ENCODE data around the gene ADGRG6. TPM values are rescaled to one million over a fixed set of nuclear protein-coding genes. Genes with fewer than 3 reads are reported as not detected.

ADGRG6 gene
- polyA plus RNA-seq, 1 donor from 2014 or later, result not detected

DNA sequence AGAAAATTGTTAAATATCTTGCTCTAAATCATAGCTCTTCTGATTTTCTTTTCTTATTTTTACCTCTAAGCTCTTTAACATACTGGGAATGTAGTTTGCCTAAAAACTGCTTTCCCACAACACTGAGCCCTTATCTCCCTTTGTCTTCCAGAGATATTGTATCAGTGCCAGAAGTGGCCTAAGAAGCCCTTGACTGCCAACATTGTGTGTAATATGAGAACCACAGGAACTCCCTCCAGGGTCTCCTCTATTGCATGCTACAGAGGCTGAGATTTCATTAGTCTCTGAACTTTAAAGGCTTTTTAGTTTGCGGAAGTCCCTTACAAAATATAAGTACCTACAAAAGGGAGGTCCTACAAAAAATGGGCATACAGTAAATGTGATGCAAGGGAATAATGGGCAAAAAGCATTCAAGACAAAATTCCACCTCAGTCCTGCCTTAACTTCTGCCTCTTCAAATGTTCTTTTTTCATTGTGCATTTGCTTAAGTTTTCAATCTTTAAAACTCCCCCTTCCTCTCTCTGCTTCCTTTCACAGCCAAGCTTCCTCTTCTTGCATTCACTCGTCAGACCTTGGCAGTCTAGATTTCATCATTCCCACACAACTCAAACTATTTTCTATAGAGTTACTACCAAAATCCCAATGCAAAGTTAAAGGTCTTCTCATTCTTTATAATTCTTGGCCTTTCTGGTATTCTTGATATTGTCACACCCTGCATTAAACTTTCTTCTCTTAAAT, 76.5 kb downstream of the ADGRG6 start:
- no peak overlapping the region for H3K27ac Mint-ChIP-seq
- no peak overlapping the region for H3K4me3 Mint-ChIP-seq
- no peaks in the 10 kb centered on the region for H3K9me3 Mint-ChIP-seq
- H3K27me3 Mint-ChIP-seq, result peaks cover 4% of the 10 kb centered on the region
- no peaks in the 10 kb centered on the region for H3K4me1 Mint-ChIP-seq
- H3K36me3 Mint-ChIP-seq, result no peaks in the 10 kb centered on the region

DNA sequence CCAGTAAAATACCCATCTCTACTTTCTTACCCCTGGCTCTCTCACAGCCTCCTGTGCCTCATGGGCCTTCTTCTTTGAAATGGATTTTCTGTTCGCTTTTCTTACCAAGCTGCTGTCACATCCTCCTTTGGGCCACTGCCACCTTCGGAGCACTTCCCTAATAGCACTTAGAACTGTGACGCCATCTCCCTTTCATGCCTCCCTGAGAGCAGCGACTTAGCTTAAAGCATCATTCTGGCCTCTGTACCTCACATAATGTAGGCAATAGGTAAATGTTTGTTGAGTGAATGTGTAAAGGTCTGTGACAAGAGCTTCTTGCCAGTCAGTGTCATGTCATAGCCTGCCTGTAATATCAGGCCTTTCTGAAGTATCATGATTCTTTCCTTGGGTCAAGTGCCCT, 78.8 kb downstream of the ADGRG6 start:
- H3K4me1 Mint-ChIP-seq, result no peaks in the 10 kb centered on the region
- H3K9me3 Mint-ChIP-seq, result no peaks in the 10 kb centered on the region
- no peak overlapping the region for H3K4me3 Mint-ChIP-seq
- H3K27me3 Mint-ChIP-seq, result peaks cover 4% of the 10 kb centered on the region
- no peaks in the 10 kb centered on the region for H3K36me3 Mint-ChIP-seq
- H3K27ac Mint-ChIP-seq, result no peak overlapping the region

DNA sequence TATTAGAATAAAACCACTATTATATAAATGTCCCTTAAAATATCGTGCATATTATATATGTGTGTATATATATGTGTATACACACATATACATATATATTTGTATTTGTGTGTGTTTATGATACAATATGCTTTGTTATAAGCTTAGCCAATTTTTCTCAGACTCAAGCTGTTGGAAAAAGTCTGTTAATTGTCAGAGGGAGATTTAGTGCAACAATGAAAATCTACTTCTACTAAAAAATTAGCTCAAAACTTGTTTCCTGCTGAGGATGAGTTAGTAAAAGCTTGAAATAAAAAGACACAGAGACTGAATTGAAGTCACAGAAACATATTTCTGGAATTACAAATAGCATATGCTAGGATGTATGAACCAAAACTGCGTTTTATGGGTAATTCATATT, 79.4 kb downstream of the ADGRG6 start:
- Mint-ChIP-seq H3K27me3 (peaks cover 4% of the 10 kb centered on the region), H3K9me3 (no peaks in the 10 kb centered on the region), H3K4me1 (no peaks in the 10 kb centered on the region), H3K4me3 (no peak overlapping the region), H3K36me3 (no peaks in the 10 kb centered on the region), H3K27ac (no peak overlapping the region)

DNA sequence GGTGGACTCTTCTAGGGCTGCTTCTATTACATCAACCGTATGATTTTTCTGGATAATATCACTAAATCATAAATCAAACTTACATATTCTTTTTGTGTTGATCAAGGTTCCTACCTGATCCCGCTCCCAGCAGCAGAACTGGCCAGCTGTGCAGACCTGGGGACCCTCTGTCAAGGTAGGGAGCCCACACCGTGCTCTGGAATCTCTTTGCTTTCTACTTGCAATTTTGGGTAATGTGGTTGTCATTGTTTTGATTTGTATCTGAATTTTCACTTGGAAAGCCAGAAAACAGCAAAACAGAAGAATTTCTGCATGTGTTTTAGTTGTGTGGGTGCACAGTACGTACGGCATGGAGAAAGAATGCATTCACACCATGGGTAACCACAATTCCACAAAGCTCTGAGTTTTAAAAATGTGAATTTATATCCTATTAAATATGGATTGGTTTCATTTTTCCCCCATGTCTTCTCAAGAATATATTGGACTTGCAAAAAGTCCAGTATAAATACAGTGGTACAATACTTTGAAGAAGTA, 80.1 kb downstream of the ADGRG6 start:
- Mint-ChIP-seq H3K36me3 (no peaks in the 10 kb centered on the region), H3K4me3 (no peak overlapping the region), H3K27ac (no peak overlapping the region), H3K27me3 (peaks cover 4% of the 10 kb centered on the region), H3K9me3 (no peaks in the 10 kb centered on the region), H3K4me1 (no peaks in the 10 kb centered on the region)

DNA sequence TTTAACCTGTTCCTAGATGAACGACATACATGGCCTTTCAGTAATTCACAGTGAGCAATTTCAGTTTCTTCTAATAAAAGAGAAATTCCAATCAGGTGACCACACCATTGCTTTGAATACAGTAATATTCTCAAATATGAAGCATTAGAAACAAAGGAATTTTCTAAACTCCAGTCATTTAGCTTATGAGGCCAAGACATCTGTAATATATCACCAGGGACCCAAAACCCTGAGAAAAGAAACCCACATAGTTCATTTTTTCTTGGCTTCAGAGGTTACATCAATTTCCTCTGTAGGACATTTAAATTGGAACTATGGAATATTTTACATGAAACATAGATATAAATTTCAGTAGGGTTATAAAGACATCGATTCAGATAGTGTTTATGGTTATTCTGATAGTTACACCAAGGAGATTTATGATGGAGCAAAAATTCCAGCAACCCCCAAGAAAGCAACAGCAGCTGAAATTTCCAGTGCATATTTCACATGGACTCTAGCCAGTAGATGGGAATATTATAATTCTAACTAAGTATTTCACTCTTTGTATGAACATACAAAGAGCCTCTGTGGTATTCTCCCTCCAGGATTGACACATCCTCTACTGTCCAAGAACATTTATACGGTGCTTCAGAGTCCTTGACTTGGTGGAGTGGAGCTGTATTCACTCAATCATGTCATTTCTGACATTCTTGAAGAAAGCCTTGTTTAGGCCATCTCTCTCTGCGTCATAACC, 82.9 kb downstream of the ADGRG6 start:
- Mint-ChIP-seq H3K36me3 (no peaks in the 10 kb centered on the region), H3K27me3 (peaks cover 3% of the 10 kb centered on the region), H3K27ac (no peak overlapping the region), H3K4me3 (no peak overlapping the region), H3K4me1 (no peaks in the 10 kb centered on the region), H3K9me3 (no peaks in the 10 kb centered on the region)

DNA sequence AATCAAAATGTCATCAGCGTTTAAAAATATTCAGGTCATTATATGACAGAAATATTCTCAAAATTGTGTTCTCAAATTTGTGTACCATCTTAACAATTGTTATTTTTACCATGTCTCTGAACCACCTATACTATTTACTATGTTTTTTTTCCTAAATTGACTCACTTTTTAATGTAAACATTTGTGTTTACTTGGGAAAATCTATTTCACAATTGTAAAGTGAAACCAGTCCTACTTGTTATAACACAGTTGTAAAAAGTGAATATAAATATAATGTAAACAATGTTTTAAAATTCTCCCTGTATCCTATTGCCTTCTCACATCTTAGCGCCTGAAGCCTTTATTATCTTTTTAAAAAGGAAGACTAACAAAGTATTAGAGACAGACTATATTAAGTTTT, 83.5 kb downstream of the ADGRG6 start:
- Mint-ChIP-seq H3K36me3 (no peaks in the 10 kb centered on the region), H3K27me3 (no peaks in the 10 kb centered on the region), H3K9me3 (no peaks in the 10 kb centered on the region), H3K27ac (no peak overlapping the region), H3K4me1 (no peaks in the 10 kb centered on the region), H3K4me3 (no peak overlapping the region)

DNA sequence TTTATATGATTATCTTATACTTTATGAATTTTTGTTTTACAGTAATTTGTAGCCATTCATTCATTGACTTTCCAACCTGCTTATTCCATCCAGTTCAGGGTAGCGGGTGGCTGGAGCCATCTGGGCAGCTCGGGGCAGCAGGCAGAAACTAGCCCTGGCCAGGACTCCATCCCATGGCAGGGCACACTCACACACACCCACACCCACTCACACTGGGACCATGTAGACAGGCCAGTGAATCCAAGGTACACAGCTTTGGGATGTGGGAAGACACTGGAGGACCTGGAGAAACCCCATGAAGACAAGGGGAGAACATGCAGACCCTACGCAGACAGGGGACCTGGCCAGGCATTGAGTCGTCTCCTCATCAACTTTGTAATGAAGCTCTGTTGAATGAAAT, 84.8 kb downstream of the ADGRG6 start:
- H3K27ac Mint-ChIP-seq, result no peak overlapping the region
- H3K4me3 Mint-ChIP-seq, result no peak overlapping the region
- no peaks in the 10 kb centered on the region for H3K9me3 Mint-ChIP-seq
- no peaks in the 10 kb centered on the region for H3K4me1 Mint-ChIP-seq
- no peaks in the 10 kb centered on the region for H3K27me3 Mint-ChIP-seq
- no peaks in the 10 kb centered on the region for H3K36me3 Mint-ChIP-seq

DNA sequence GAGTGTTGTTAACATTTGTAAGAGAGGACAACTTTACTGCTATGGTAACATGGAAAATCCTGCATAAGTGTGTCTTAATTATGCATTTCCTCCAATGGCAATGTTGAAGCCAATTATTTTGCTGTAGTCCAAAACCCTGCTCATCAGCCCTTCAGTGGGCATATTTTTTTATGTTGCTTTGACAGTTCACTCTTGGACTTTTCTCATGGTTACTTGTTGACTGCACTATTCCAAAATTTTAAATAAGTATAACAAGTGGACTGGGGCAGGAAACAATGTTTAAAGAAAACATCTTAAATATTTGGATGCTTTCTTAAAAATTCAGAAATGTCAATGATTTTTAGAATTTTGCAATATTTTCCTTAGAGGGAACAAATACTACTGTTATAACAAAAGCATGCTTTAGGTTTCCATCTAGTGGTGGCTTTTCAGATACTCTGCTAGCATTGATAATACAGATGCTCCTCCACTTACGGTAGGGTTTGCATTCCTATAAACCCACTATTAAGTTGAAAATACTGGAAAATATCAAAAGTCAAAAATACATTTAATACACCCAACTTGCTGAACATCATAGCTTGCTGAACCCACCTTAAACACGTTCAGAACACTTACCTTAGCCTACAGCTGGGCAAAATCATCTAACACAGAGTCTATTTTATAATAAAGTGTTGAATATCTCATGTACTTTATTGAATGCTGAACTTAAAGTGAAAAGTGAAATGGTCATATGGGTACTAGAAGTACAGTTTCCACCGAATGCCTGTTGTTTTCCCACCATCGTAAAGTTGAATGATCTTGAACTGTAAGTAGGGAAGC, 86.4 kb downstream of the ADGRG6 start:
- no peaks in the 10 kb centered on the region for H3K27me3 Mint-ChIP-seq
- no peak overlapping the region for H3K27ac Mint-ChIP-seq
- no peaks in the 10 kb centered on the region for H3K4me1 Mint-ChIP-seq
- no peaks in the 10 kb centered on the region for H3K36me3 Mint-ChIP-seq
- no peak overlapping the region for H3K4me3 Mint-ChIP-seq
- H3K9me3 Mint-ChIP-seq, result no peaks in the 10 kb centered on the region

DNA sequence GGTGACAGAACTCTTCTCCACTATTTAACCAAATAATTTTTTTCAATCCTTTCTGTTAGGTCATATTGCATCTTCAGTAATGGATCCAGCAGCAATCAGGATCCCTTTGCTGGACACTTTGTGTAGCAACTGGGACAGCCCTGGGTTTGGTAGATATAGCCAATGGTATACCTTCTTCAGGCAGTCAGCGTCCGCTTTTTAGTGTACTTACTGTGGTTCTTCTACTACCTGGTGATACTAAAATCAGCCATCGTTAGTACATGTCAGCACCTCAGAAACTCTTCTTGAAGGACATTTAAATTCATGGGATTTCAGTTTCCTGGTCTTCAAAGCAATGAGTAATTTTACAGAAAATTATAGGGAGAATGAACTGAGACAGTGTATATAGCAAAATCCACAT, 93.5 kb downstream of the ADGRG6 start:
- Mint-ChIP-seq H3K4me3 (no peak overlapping the region), H3K27me3 (no peaks in the 10 kb centered on the region), H3K9me3 (no peaks in the 10 kb centered on the region), H3K27ac (no peak overlapping the region), H3K4me1 (peaks cover 0 to 5% (median 0%) of the 10 kb centered on the region in 3 donors), H3K36me3 (no peaks in the 10 kb centered on the region)

DNA sequence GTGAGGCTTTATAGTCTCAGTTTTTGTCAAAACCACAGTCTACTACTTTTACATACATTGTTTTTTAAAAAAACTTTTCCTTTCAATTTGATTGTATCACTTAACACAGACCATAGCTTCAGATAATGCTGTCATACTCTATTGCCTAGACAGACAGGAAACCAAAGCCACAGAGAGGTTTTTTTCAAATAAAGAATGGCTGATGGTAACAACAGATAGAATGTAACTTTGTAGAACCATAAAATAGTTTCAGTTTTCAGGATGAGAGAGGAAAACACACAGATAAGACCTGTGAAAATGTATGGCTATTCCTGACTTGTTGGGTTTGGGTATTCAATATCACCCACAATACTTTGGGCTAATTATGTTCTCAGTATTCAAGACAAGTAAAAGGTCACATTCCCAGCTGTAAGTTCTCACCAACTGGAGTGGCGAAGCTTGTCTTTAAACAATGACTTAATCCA, 94.0 kb downstream of the ADGRG6 start:
- Mint-ChIP-seq H3K27ac (no peak overlapping the region), H3K9me3 (no peaks in the 10 kb centered on the region), H3K4me1 (peaks cover 0 to 5% (median 0%) of the 10 kb centered on the region in 3 donors), H3K27me3 (no peaks in the 10 kb centered on the region), H3K4me3 (no peak overlapping the region), H3K36me3 (no peaks in the 10 kb centered on the region)

DNA sequence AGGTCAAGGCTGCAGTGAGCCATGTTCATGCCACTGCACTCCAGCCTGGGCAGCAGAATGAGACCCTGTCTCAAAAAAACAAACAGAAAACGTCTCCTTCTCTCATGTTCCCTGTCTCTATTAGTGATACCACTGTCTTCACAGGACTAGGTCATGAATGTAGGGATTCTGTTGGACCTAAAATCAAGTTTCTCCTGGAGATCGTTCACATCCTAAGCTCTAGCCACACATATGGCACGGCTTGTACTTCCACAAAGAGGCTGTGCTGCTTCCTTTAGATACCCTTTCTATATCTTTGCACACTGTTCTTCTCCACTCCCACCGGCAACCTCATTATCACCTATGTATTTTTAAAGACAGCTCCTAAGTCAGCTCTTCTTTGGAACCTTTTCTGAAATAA, 96.5 kb downstream of the ADGRG6 start:
- no peak overlapping the region for H3K4me3 Mint-ChIP-seq
- no peak overlapping the region for H3K27ac Mint-ChIP-seq
- peaks cover 0 to 5% (median 0%) of the 10 kb centered on the region in 3 donors for H3K4me1 Mint-ChIP-seq
- H3K27me3 Mint-ChIP-seq, result no peaks in the 10 kb centered on the region
- no peaks in the 10 kb centered on the region for H3K9me3 Mint-ChIP-seq
- H3K36me3 Mint-ChIP-seq, result no peaks in the 10 kb centered on the region

DNA sequence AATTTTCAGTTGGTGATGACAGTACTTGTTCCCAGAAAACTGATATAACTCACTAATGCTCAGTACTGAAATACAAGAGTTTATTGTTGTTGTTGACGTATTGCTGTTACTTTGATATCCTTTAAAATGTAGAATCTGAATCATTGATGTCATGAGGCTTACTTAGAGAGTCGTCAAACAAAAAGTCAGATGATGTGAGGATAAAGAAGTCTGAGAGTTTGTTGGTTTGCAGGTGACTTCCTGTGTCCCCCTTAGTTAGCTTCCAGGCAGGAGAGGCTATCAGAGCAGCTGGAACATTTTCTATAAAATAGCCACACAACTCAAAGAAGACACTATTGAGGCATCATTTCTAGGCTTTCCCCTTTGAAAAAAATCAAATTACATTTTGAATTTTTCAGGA, 97.9 kb downstream of the ADGRG6 start:
- Mint-ChIP-seq H3K27ac (no peak overlapping the region), H3K36me3 (no peaks in the 10 kb centered on the region), H3K4me3 (no peak overlapping the region), H3K4me1 (peaks cover 0 to 5% (median 0%) of the 10 kb centered on the region in 3 donors), H3K9me3 (no peaks in the 10 kb centered on the region), H3K27me3 (no peaks in the 10 kb centered on the region)

DNA sequence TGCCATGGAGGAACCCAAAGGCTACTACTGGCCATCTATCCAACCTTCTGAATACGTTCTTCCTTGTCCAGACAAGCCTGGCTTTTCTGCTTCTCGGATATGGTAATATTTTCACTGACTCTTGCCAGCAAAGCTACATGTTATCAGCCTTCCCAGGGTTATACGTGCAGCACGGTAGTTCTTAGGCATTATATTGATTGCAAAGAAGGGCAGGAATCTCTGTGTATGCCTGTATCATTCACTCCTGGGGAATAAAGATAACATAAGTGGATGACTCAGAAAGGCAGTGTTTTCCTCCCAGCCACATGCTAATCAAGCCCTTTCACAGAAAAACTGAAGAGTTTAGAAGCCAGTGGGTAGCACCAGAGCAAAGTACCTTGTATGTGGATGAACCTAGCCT, 98.7 kb downstream of the ADGRG6 start:
- peak overlapping the region in 1 of 3 donors; percentile 33 for H3K27ac Mint-ChIP-seq
- no peaks in the 10 kb centered on the region for H3K9me3 Mint-ChIP-seq
- no peaks in the 10 kb centered on the region for H3K27me3 Mint-ChIP-seq

DNA sequence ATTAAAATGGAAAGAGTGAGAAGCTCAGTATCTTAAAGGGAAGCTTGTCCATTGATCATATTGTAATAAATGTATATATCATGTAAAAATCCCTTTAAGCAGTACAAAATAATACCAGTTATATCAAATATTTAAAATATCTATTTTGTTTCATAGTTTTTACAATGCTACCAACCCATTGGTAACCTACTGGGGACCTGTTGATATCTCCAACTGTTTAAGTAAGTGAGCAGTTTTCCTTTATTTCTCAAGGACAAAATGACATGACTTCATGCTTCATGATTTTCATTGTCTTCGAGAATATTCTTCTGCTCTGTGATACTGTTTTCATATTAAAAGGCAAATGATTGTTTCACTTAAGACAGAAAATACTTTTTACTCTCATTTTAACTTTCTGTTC, 100.0 kb downstream of the ADGRG6 start:
- Mint-ChIP-seq H3K9me3 (no peaks in the 10 kb centered on the region), H3K27ac (no peak overlapping the region), H3K27me3 (no peaks in the 10 kb centered on the region), H3K4me3 (no peak overlapping the region), H3K36me3 (no peaks in the 10 kb centered on the region), H3K4me1 (no peaks in the 10 kb centered on the region)

More for the DNA sequence above, 98.7 kb downstream of the ADGRG6 start:
- H3K4me3 Mint-ChIP-seq, result no peak overlapping the region
- H3K36me3 Mint-ChIP-seq, result no peaks in the 10 kb centered on the region
- peaks cover 0 to 5% (median 0%) of the 10 kb centered on the region in 3 donors for H3K4me1 Mint-ChIP-seq

DNA sequence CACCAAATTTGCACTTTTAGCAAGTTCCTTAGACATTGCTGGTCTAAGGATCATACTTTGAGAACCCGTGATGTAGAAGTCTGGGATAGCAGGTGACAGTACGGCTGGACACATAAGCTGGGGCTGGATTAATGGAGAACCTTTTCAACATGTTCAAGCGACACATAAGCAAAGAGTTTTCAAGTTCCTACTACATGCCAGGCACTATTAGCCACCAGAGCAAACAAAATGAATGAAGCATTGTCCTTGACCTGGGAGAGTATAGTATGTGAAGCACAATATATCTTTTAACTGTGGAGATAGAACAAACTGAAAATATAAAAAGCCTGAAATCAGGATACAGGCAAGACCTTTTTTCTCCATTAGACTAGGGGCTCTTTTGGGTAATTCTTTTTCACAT, 102.9 kb downstream of the ADGRG6 start:
- H3K27me3 Mint-ChIP-seq, result peaks cover 2% of the 10 kb centered on the region
- H3K9me3 Mint-ChIP-seq, result no peaks in the 10 kb centered on the region
- no peak overlapping the region for H3K4me3 Mint-ChIP-seq
- H3K27ac Mint-ChIP-seq, result no peak overlapping the region
- H3K4me1 Mint-ChIP-seq, result no peaks in the 10 kb centered on the region
- H3K36me3 Mint-ChIP-seq, result no peaks in the 10 kb centered on the region
